HFF-Myc (cell line): ENCODE results near the gene PRSS21.
A peak's percentile ranks its signal among the peaks of the same experiment; 100 is the strongest.

ENCODE experiments used
- DNase-seq: peaks from one replicate; pipeline ENCODE4 v3.0.0-alpha.2; 2011; ENCODE audit warnings: low read depth; ENCODE audit errors: extremely low read depth
- H3K4me3 ChIP-seq: replicated peaks from 2 replicates; pipeline ENCODE4 v1.5.1; 2011; ENCODE audit warnings: low read depth, mild to moderate bottlenecking, control low read depth, low read length
- CTCF ChIP-seq: IDR thresholded peaks from 2 replicates; pipeline ENCODE4 v1.5.1; 2012; ENCODE audit warnings: mild to moderate bottlenecking, low read depth, low read length, control low read depth; ENCODE audit errors: missing control alignments

PRSS21 gene

GRCh38 chr16:2776500-2777139 lies 40.4 kb upstream of the PRSS21 start:
- peak overlapping the region; percentile 74 for H3K4me3 ChIP-seq
- no peak for TF ChIP-seq CTCF
- no peak for DNase-seq

GRCh38 chr16:2777231-2777902 lies 39.7 kb upstream of the PRSS21 start, which contains the start of gene ELOB:
Gene ELOB (minus strand): TSS chr16:2777280. CDS start chr16:2777239, 41 bp downstream.
- TF ChIP-seq CTCF, result no peak
- peak within 1 kb of the TSS; percentile 93 for H3K4me3 ChIP-seq
- peak; percentile 26 for DNase-seq

- peak overlapping the region; percentile 93 for H3K4me3 ChIP-seq
- no peak for DNase-seq
- TF ChIP-seq CTCF, result no peak
Observed at GRCh38 chr16:2777903-2778629, 39.0 kb upstream of the PRSS21 start.

- no peak for DNase-seq
- TF ChIP-seq CTCF, result no peak
- peak overlapping the region; percentile 93 for H3K4me3 ChIP-seq
Observed at GRCh38 chr16:2778630-2778958, 38.4 kb upstream of the PRSS21 start.

- no peak overlapping the region for H3K4me3 ChIP-seq
- no peak for DNase-seq
- TF ChIP-seq CTCF, result no peak
Observed at GRCh38 chr16:2779151-2779920, 37.7 kb upstream of the PRSS21 start.
